D721Med (cell line): ENCODE measurements around the gene SLC25A21.
"Not testable (repeated sequence)": the region's sequence is repeated elsewhere in the genome, so short reads cannot be mapped to it uniquely, and the experiment has no call there.

ENCODE experiments used
- DNase-seq: peaks from one replicate; pipeline ENCODE4 v3.0.0; 2011; ENCODE audit warnings: low spot score; ENCODE audit not compliant: insufficient read length
- FAIRE-seq: peaks from 2 replicates; lab custom pipeline; 2011; peaks lifted over from hg19 to GRCh38; lab: Jason Lieb, UNC
- CTCF ChIP-seq: IDR thresholded peaks from 2 replicates; pipeline ENCODE4 v1.5.1; 2012; ENCODE audit warnings: mild to moderate bottlenecking, control low read depth; ENCODE audit not compliant: insufficient read depth; ENCODE audit errors: missing control alignments

The SLC25A21 gene

GRCh38 chr14:37181441-37181840, 9.0 kb upstream of the SLC25A21 start:
- FAIRE-seq = no peak
- no peak for DNase-seq
- no peak for TF ChIP-seq CTCF

GRCh38 chr14:37180886-37181285, 8.5 kb upstream of the SLC25A21 start:
- not testable (repeated sequence) for FAIRE-seq, DNase-seq

DNA sequence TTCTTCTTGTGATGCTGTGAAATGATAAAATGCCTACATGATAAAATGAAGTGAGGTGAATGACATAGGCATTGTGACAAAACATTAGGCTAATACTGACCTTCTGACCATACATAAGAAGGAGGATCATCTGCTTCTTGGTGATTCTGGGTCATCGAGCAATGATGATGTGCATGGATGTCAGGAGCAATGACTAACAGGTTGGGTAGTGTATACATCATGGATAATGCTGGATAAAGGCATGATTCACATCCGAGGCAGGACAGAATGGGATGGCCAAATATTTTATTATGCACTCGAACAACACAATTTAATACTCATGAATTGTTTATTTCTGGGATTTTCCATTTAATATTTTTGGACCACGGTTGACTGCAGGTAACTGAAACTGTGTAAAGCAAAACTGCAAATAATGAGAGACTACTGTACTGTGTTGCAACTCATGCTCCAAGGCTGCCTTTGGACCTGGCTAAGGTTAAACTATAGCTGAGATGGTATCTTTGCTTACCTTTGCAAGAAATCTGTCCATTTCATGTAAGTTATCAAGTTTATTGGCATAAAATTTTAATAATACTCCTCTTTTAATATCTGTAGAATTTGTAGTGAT, 7.6 kb upstream of the SLC25A21 start:
- no peak for TF ChIP-seq CTCF
- DNase-seq (no peak), FAIRE-seq (no peak)

DNA sequence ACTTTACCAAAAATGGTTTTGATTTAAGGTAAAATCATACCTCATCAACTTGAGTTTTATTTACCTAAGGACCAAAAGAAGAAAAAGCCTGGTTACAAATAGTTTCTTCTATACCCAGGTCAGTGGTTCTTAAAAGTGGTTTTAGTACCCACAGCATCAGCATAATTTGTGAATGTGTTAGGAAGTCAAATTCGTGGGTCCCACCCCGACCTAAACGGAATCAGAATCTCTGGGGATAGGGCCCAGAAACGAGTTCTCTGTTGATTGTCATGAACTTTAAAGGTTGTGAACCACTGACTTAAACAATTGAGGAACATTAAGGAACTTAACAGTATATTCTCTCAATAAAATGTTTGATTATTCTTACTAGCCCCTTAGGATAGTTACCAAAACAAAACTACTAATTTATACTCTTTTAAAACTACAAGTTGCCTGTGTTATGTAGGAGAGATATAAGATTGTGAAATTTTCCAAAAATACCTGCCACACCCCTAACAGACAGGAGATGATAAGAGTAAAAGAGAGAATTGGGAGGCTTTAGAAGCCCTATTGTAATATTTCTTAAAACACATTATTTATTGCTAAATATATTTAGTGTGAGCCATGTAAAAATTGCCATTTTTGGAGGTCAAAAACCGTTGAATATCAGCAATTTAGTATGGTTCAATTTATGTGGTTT, 669 bp upstream of the SLC25A21 start:
- DNase-seq (no peak), FAIRE-seq (no peak)
- TF ChIP-seq CTCF = no peak

GRCh38 chr14:37171678-37172023, 755 bp downstream of the SLC25A21 start:
- TF ChIP-seq CTCF = no peak
- DNase-seq (no peak), FAIRE-seq (no peak)

DNA sequence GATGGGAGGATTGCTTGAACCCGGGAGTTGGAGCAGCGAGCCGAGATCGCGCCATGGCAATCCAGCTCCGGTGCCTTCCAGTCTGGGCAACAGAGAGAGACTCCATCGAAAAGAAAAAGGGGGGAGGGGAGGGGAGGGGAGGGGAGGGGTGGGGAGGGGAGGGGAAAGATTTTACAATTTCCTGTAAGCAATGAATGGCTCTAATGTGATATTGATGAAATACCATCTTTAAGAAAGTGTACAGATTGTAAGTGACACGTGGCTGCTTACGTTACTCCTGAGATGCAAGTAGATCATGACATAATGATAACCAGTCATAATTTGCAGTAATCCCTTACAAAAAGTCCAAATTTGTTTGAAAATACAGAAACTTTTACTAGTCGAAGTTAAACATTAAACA, 1.4 kb downstream of the SLC25A21 start:
- FAIRE-seq = no peak
- no peak for TF ChIP-seq CTCF
- no peak for DNase-seq

DNA sequence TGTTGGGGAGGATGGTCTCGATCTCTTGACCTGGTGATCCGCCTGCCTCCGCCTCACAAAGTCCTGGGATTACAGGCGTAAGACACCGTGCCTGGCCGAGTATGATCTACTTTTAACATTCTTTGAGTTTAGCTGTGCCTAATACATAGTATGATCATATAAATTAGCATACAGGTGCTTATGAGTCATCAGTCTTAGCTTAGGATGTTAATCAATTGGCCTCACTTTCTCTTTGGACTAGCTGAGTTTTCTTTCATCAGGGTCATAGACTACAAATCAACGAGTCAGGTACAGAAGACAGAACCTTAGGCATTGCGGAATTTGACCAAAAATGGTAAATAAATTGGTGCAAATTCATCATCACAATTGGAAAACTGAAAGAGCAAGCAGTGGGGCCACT, 2.2 kb downstream of the SLC25A21 start:
- TF ChIP-seq CTCF = no peak
- FAIRE-seq (no peak), DNase-seq (no peak)

DNA sequence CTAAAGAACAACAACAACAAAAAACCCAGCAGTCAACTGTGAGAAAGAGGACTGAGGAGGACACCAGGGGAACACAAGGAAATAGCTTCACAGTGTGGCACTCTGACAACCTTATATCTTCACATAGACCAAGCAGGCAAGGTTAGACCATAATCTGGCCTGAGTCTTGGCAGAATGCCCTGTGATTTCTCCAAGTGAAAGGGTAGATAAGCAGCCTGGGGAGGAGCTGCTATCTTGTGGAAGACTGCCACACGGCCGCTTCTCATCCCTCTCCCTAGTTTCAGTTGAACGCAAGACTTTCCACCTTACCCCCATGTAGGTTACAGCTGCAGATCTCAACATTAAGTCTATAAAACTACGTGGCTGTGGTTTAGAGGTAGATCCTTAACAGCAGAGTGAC, 3.7 kb downstream of the SLC25A21 start:
- no peak for TF ChIP-seq CTCF
- DNase-seq (no peak), FAIRE-seq (no peak)
